ENCODE measurements around the gene PGBD1. TPM values are rescaled to one million over a fixed set of nuclear protein-coding genes. Genes with fewer than 3 reads are reported as not detected.

Gene PGBD1
- total RNA-seq, 6 experiments from 2014 or later: 2.6 to 4.5 (median 4.1) TPM

DNA sequence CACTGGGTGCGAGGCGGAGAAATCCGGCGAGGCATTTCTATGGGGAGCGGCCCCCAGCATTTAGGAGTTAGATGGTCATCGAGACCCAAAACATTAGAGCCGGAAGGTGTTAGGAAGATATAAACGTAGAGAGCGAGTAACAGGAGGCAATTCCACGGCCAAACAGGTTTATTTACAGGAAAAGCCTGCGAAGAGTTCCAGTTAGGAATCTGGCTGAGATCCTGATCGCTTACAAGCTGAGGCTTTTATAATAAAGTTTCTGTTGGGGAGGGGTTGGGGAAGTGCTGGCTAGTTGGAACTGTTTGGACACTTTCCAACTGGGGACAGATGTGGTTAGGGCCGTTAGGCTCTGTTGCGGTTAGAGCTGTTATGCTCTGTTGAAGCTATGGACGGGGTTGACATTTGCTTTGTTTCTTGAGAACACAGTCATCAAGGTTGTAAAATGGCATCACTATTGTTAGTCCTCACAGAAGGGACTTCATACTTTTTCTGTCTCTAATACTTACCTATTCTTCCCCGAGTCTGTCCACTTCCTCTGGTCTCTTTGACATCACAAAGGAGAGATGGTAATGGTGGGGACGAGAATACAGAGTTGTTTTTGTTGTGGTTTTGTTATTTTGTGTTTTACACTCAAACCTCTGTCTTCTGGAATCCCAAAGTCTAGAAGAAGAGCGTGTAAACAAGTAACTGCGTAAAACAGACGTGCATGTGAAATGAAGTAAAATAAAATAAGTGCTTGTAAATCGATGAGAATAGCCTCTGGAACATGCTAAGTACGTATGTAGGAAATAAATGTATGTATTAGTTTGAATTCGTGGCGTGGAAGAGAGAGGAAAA, 55.1 kb downstream of the PGBD1 start:
- no peak for DNase-seq

DNA sequence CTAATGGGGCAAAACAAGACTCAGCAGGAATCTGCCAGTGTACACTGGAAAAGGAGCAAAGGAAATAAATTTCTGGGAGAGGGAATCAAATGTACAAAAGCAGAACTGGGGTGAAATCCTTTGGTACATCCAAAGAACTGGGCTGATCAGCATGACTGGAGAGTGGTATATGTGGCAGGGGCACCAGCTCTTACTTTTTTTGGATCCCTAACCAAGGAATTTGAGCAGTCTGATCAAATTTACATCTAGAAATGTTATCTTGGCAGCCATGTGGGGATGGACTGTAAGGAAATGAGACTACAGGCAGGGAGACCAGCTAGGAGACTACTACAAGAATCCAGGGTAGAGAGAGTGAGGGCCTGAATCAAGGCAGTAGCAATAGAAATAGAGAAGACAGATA, 55.7 kb downstream of the PGBD1 start:
- TF ChIP-seq, protein P1, sequence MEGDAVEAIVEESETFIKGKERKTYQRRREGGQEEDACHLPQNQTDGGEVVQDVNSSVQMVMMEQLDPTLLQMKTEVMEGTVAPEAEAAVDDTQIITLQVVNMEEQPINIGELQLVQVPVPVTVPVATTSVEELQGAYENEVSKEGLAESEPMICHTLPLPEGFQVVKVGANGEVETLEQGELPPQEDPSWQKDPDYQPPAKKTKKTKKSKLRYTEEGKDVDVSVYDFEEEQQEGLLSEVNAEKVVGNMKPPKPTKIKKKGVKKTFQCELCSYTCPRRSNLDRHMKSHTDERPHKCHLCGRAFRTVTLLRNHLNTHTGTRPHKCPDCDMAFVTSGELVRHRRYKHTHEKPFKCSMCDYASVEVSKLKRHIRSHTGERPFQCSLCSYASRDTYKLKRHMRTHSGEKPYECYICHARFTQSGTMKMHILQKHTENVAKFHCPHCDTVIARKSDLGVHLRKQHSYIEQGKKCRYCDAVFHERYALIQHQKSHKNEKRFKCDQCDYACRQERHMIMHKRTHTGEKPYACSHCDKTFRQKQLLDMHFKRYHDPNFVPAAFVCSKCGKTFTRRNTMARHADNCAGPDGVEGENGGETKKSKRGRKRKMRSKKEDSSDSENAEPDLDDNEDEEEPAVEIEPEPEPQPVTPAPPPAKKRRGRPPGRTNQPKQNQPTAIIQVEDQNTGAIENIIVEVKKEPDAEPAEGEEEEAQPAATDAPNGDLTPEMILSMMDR (IDR thresholded peaks at IDR 0.05): no peak
- H3K27ac Mint-ChIP-seq: no peak overlapping the region
- peaks cover 4% of the 10 kb centered on the region; the same call in 1 of the 2 replicates for H3K27me3 Mint-ChIP-seq (ENCODE audit: insufficient read depth)
- no peak overlapping the region for H3K4me3 Mint-ChIP-seq
- DNase-seq: no peak
- H3K36me3 Mint-ChIP-seq (ENCODE audit: low read depth): no peaks in the 10 kb centered on the region
- H3K9me3 Mint-ChIP-seq: no peaks in the 10 kb centered on the region; the same call in 1 of the 2 replicates
- H3K4me1 Mint-ChIP-seq (ENCODE audit: low read depth): peaks cover 7% of the 10 kb centered on the region; the same call in 1 of the 2 replicates

More for the DNA sequence above, 55.1 kb downstream of the PGBD1 start:
- no peak overlapping the region for H3K4me3 Mint-ChIP-seq
- no peaks in the 10 kb centered on the region for H3K36me3 Mint-ChIP-seq (ENCODE audit: low read depth)
- TF ChIP-seq, protein P1 (IDR thresholded peaks at IDR 0.05): no peak
- H3K27ac Mint-ChIP-seq: no peak overlapping the region
- no peaks in the 10 kb centered on the region; the same call in 1 of the 2 replicates for H3K9me3 Mint-ChIP-seq
- H3K27me3 Mint-ChIP-seq (ENCODE audit: insufficient read depth): peaks cover 4% of the 10 kb centered on the region; the same call in 1 of the 2 replicates
- peaks cover 7% of the 10 kb centered on the region; the same call in 1 of the 2 replicates for H3K4me1 Mint-ChIP-seq (ENCODE audit: low read depth)

DNA sequence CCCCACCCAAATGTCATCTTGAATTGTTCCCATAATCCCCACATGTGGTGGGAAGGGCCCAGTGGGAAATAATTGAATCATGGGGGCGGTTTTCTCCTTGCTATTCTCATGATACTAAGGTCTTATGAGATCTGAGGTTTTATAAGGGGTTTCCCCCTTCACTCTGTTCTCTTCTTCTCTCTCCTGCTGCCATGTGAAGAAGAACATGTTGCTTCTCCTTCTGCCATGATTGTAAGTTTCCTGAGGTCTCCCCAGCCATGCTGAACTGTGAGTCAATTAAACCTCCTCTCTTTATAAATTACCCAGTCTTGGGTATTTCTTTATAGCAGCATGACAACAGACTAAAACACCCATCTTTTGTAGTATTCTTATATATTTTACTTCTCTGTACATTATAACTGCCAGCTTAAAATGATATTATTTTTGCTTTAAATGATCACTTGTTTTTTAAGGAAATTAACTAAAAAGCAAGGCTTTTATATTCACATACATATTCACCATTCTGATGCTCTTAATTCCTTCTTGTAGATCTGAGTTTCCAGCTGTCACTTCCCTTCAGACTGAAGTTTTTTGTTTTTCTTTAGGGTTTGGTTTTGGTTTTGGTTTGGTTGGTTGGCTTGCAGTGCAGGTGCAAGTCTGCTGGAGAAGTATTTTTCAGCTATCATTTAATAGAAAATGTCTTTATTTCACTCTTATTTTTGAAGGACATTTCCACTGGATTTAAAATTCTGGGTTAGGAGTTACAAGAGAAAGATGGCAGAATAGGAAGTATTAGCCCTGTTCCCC, 59.1 kb downstream of the PGBD1 start:
- no peaks in the 10 kb centered on the region for H3K4me1 Mint-ChIP-seq (ENCODE audit: low read depth)
- H3K4me3 Mint-ChIP-seq: no peak overlapping the region
- no peaks in the 10 kb centered on the region; the same call in 1 of the 2 replicates for H3K9me3 Mint-ChIP-seq
- H3K27ac Mint-ChIP-seq: no peak overlapping the region
- no peaks in the 10 kb centered on the region for H3K36me3 Mint-ChIP-seq (ENCODE audit: low read depth)
- DNase-seq: no peak
- H3K27me3 Mint-ChIP-seq (ENCODE audit: insufficient read depth): no peaks in the 10 kb centered on the region; the same call in 1 of the 2 replicates
- TF ChIP-seq, protein P1 (IDR thresholded peaks at IDR 0.05): no peak

DNA sequence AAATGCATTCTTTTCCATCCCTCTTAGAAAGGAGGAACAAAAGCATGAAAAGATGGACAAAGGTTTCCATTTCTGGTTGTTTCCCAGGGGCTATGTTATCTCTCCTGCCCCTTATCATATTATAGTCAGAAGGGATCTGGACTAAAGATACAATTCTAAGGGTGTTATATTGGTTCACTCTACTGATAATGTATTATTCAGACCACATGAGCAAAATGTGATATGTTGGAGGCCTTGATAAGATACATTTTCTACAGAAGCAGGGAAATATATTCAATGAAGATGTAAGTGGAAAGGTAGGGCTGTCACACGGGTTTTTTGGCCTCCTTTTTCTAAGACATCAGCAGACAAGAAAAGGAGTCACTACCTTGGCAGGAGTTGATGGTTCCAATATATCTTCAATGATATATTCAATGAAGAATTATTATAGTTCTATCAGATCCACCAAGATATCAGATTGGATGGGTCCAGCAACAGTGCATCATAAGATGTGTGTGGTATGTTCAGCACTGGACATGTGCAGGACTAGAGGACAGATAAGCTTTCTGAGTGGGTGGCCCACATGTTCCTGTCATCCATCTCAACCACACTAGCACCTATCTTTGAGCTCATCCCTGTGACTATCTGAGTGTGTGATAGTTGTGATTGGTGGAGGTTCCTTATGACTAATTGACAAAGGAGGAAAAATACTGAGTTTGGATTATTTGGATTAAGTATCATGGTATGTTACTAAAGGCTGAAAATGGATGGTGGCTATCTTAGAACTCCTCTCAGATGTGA, 62.7 kb downstream of the PGBD1 start:
- no peaks in the 10 kb centered on the region for H3K4me1 Mint-ChIP-seq (ENCODE audit: low read depth)

More for the DNA sequence above, 62.7 kb downstream of the PGBD1 start:
- H3K4me3 Mint-ChIP-seq: no peak overlapping the region
- no peak for DNase-seq
- no peak overlapping the region for H3K27ac Mint-ChIP-seq
- no peaks in the 10 kb centered on the region; the same call in 1 of the 2 replicates for H3K9me3 Mint-ChIP-seq
- no peaks in the 10 kb centered on the region for H3K36me3 Mint-ChIP-seq (ENCODE audit: low read depth)
- H3K27me3 Mint-ChIP-seq (ENCODE audit: insufficient read depth): peaks cover 5% of the 10 kb centered on the region
- TF ChIP-seq, protein P1 (IDR thresholded peaks at IDR 0.05): no peak
